Ascending aorta (tissue), 2 donors: ENCODE results near the gene ARAF. TPM values are rescaled to one million over a fixed set of nuclear protein-coding genes. Genes with fewer than 3 reads are reported as not detected.

ENCODE experiments used
- DNase-seq, 2 donors: peaks; one replicate each; pipeline ENCODE4 v3.0.0-alpha.2; 2019; ENCODE audit warnings: low spot score in 2 of 2
- H3K27ac ChIP-seq, 2 donors: fragments of 200-600 bp; sonication (generic); one replicate each; pipeline ENCODE4 v1.5.1; 2016 to 2017; ENCODE audit warnings: mild to moderate bottlenecking in 1 of 2
- H3K27me3 ChIP-seq: fragments of 200-600 bp; sonication (generic); one replicate; pipeline ENCODE4 v1.5.1; 2017
- H3K36me3 ChIP-seq, 2 donors: fragments of 200-600 bp; sonication (generic); one replicate each; pipeline ENCODE4 v1.5.1; 2016
- H3K4me1 ChIP-seq, 2 donors: fragments of 200-600 bp; sonication (generic); one replicate each; pipeline ENCODE4 v1.5.1; 2016 to 2017; ENCODE audit warnings: mild to moderate bottlenecking in 1 of 2
- H3K4me3 ChIP-seq, 2 donors: fragments of 200-600 bp; sonication (generic); one replicate each; pipeline ENCODE4 v1.5.1; 2016 to 2017; ENCODE audit warnings: mild to moderate bottlenecking in 1 of 2
- H3K9me3 ChIP-seq, 2 donors: fragments of 200-600 bp; sonication (generic); one replicate each; pipeline ENCODE4 v1.5.1; 2016
- CTCF ChIP-seq, 3 experiments: fragments of 200-600 bp in 2 of 3; fragments of 450-650 bp in 1 of 3; sonication (generic) in 2 of 3; IDR thresholded peaks; one replicate each; pipeline ENCODE4 v1.5.1; 2016 to 2019; ENCODE audit warnings: antibody characterized with exemption in 3 of 3, mild to moderate bottlenecking in 1 of 3, moderate library complexity in 1 of 3
- intact Hi-C: fragments of 100-400 bp; cut with DNase I; formaldehyde crosslinking; loops from one replicate; pipeline ENCODE4 v1.15.1; 2023
- total RNA-seq: library from RNA; depleted of rRNA; stranded (reverse); fragments of >200 nt; gene quantifications from one replicate; pipeline ENCODE4 v1.1.0, GENCODE V29; 2016

ARAF gene
- total RNA-seq, 1 donor from 2014 or later: 56.1 TPM

GRCh38 chrX:47605024-47605423 lies 44.0 kb downstream of the ARAF start:
- Histone ChIP-seq H3K27ac (no peak overlapping the region), H3K9me3 (peaks cover 0 to 3% of the 10 kb centered on the region in 2 donors), H3K36me3 (no peaks in the 10 kb centered on the region), H3K4me3 (no peak overlapping the region), H3K27me3 (no peaks in the 10 kb centered on the region), H3K4me1 (no peaks in the 10 kb centered on the region)
- no peak for TF ChIP-seq CTCF (IDR thresholded peaks at IDR 0.05)
- intact Hi-C loops: no loop called here
- peak in 1 of 2 donors; percentile 40 for DNase-seq

- Histone ChIP-seq H3K36me3 (no peaks in the 10 kb centered on the region), H3K9me3 (no peaks in the 10 kb centered on the region), H3K4me1 (no peaks in the 10 kb centered on the region), H3K27me3 (no peaks in the 10 kb centered on the region), H3K27ac (no peak overlapping the region), H3K4me3 (no peak overlapping the region)
- no peak for TF ChIP-seq CTCF (IDR thresholded peaks at IDR 0.05)
- DNase-seq: no peak
- intact Hi-C loops: no loop called here
These were observed 46.1 kb downstream of the ARAF start for GRCh38 chrX:47607091-47607490.

GRCh38 chrX:47608130-47608810 lies 47.3 kb downstream of the ARAF start:
- no peaks in the 10 kb centered on the region for H3K4me1 ChIP-seq
- TF ChIP-seq CTCF (IDR thresholded peaks at IDR 0.05): no peak
- H3K4me3 ChIP-seq: no peak overlapping the region
- no peaks in the 10 kb centered on the region for H3K36me3 ChIP-seq
- H3K9me3 ChIP-seq: no peaks in the 10 kb centered on the region
- H3K27ac ChIP-seq: no peak overlapping the region
- peak in 1 of 2 donors; percentile 3 for DNase-seq
- intact Hi-C loops: no loop called here
- no peaks in the 10 kb centered on the region for H3K27me3 ChIP-seq

GRCh38 chrX:47610511-47610910 lies 49.5 kb downstream of the ARAF start:
- no peak for TF ChIP-seq CTCF (IDR thresholded peaks at IDR 0.05)
- intact Hi-C loops: no loop called here

GRCh38 chrX:47611489-47611888 lies 50.5 kb downstream of the ARAF start:
- no peak for DNase-seq
- TF ChIP-seq CTCF (IDR thresholded peaks at IDR 0.05): no peak
- intact Hi-C loops: no loop called here
- Histone ChIP-seq H3K36me3 (no peaks in the 10 kb centered on the region), H3K4me3 (no peak overlapping the region), H3K27ac (no peak overlapping the region), H3K4me1 (no peaks in the 10 kb centered on the region), H3K9me3 (no peaks in the 10 kb centered on the region), H3K27me3 (no peaks in the 10 kb centered on the region)

More at GRCh38 chrX:47610511-47610910, 49.5 kb downstream of the ARAF start:
- H3K36me3 ChIP-seq: no peaks in the 10 kb centered on the region
- DNase-seq: peak in 1 of 2 donors; percentile 22
- H3K9me3 ChIP-seq: no peaks in the 10 kb centered on the region
- H3K4me1 ChIP-seq: no peaks in the 10 kb centered on the region
- H3K4me3 ChIP-seq: no peak overlapping the region
- no peak overlapping the region for H3K27ac ChIP-seq
- H3K27me3 ChIP-seq: no peaks in the 10 kb centered on the region
